GM11168 (cell line): ENCODE data around the gene PSMD11.

Experiments
- in situ Hi-C: fragments of 300-500 bp; cut with MboI; formaldehyde crosslinking; loops from one replicate; pipeline ENCODE4 v1.12.0; 2022; ENCODE audit warnings: low sequenced_read_pairs; ENCODE audit not compliant: unreplicated experiment

PSMD11 gene

DNA sequence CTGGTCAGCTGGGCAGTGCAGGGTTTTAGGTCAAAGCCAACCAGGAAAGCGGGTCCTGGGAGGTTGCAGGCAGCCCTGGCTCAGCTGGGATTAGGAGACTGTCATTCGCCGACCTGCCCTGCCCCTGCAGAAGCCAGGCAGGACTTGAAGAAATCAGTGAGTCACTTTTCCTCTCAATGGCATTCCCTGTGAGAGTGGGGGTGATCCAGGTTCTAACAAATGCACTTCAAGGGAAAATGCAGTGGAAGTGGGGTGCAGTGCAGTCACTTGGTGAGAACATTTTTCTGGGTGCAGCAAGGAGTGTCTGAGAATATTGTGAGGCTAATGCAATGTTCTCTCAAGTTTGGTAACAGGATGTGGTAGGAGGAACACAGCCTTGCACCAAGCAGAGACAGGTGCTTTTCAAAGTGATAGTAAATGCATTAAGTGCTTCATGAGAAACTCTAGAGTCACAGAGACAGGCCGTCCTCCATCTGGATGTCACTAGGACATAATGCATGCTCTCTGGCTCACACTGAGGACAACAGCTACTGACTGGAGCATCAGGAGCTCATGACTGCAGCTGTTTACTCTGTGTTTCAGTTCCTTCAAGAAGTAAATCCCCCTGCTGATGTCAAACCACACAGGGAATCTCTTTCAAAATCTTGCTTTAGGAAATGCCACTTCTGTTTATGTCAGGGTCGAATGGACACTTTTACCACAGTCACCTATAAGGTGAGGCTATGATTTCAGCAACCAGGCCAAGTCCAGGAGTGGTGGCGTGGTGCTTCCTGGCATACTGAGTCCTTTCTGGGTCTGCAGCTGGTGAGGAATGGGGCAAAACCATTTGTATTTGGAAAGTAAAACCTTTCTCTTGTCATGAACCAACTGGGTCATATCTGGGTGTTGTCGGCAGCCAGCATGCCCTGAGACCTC lies 59.2 kb downstream of the PSMD11 start:
- in situ Hi-C loops, result no loop called here

DNA sequence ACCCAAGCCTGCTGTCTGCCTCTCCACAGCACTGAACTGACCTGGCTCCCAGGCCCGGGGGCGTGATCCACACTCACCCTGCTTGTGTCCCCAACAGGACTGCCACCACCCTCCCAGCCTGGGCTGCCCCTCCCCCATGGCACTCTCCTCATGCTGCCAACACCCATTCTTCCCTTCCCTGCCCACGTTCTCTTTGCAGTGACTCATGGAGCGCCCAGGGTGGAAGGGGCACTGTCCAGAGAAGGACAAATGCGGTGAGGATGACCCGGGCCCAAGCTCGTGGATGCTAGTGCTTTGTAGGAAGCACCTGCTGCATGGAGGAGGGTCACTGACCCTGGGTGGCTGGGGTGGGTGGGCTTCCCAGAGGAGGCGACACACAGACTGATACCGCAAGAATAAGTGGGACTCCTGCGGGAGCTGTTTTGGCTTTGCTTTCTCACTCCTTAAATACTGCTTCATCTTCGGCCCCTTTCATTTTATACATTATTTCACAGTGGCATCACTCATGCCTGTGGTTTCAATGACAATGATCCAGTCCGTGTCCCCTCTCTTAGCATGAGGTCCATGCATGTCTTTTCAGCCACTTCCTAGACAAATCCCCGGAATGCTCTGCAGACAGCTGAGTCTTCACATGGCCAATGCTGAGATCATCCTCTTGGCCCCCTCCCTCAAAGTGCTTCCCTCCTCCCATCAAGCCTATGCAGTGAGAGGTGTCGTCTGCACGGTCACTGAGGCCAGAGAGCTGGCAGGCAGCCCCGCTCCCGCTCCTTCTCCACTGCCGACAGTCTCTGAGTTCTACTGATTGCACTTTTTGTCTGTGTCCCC lies 60.1 kb downstream of the PSMD11 start:
- in situ Hi-C loops, result no loop called here

DNA sequence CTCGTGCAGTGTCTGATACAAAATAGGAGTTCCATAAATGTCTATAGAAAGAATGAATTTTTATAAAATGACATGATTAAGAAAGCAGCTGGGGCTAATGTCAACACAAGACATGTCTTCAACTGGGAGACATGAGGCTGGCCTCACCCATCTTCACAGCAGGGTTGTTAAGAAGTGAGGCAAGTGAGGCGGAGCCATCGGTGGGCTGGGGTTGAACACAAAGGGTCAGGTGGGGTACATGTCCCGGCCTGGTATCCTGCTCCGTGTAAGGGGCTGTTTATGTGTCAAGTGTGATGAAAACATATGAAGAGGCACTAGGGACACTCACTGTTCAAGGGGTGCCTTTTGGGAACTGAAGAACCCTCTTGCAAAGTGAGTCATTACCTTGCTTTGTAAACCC lies 64.6 kb downstream of the PSMD11 start:
- in situ Hi-C loops, result no loop called here

DNA sequence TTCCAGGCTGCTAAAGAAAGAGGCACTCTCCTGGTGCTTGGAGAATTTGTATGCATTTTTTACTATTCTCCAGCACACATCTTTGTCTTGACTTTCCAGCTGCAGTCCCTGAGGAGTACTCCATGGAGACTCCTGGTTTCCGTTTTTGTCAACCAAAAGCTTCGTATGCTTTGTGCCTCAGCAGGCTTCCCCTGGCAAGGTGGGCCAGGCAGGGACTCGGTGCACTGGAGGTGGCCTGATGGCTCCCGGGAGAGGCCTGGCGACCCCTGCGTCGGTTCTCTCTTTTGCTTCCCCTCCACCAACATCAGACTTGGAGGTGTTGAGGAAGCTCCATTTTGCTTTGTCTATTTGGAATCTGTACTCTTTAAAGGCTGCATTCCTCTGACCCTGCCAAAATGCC lies 66.2 kb downstream of the PSMD11 start:
- in situ Hi-C loops, result no loop called here

DNA sequence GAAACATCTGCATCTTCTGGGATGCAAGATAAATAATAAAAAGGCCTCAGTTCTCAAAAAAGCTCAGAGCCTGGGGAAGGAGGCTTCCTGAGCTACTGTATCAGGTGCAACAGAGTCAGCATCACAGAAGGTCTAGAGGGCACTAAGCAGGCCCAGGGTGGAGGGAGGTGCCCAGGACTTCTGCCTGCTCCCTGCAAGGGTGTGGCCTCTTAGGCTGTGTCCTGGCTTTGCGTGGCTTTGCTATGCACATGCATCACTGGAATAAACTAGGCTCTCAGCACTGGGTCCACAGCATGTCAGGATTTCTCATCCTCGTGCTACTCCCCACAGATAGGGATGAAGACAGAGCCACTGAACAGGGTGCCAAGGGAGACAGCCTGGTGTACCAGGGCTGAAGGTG lies 68.0 kb downstream of the PSMD11 start:
- in situ Hi-C loops, result no loop called here

DNA sequence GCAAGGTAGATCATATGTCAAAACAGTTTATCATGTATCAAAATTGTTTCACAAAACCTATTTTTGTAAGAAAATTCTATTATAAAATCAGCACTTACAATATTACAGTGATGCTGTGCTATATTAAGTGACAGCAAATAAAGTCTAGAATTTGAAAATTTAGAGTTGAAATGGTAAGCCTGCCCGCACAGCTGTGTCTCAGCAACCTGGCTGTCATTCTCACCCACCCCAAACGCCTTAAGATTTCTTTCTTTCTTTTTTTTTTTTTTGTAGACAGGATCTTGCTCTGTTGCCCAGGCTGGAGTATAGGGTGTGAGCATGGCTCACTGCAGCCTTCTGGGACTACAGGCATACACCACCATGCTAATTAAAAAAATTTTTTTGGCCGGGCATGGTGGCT lies 69.3 kb downstream of the PSMD11 start:
- in situ Hi-C loops, result no loop called here

DNA sequence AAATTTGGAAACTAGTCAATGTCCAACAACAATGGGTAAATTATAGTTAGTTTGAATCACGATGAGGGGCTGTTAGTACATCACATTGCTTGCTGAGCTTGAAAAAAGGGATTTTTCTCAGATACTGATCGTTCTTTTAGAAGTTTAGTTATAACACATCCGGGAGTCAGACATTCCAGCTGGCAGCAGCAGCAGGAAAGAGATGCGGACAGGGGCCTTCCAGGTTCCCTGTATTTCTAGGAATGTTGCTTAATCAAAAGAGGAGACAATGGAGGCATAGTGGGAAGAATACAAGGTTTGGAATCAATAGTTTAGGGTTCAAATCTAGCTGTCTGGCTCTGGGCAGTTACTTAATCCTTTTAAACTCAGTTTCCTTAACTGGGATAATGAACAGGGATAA lies 70.3 kb downstream of the PSMD11 start:
- in situ Hi-C loops, result no loop called here

DNA sequence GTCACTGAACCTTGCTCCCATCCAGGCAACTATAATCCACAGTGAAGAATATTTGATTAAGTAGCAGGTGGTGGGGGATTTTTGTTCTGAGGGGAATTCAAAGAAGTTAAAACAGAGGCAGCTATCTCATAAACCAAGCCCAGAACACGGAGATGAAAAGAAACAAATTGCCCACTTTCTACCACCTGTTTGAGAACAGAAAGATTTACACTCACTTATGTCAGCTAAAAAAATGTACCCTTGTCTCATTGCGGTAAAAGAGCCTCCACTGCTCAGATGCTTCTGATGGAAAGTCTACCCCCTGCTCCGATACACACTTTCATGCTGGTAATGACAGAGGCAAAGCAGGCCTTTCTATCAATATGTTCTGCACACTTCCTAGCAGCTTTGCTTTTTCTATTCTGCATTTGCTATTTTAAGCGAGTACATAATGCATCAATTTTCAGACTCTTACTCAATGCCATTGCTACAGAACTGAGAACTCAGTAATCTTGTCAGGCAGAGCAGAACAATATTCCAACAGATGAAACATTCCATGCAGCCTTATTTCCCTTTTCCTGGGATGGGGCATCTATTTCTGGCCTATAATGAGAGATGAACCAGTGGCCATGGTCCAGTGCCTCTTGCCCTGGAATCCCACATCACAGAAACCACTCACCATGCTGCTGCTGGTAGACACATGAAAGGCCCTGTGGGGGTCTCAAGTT lies 71.5 kb downstream of the PSMD11 start:
- in situ Hi-C loops, result no loop called here

DNA sequence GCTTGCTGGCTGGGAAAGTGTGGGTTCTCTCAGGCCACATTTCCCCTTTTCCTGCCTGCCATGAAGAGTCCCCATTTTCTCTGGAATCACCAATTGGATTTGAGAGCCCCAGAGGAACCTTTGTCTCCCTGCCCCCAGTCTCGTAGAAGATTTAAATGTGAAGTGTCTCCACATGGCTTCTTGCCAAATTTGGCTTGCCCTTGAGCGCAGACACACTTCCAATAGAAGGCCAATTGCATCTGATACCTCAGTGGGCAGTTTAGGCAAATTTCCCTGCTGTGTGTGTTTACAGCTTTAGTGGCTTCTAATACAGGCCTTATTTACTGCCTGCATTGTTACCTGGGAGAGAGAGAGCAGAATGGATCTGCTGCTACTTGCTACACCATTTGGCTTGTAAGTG lies 72.1 kb downstream of the PSMD11 start:
- in situ Hi-C loops, result no loop called here

DNA sequence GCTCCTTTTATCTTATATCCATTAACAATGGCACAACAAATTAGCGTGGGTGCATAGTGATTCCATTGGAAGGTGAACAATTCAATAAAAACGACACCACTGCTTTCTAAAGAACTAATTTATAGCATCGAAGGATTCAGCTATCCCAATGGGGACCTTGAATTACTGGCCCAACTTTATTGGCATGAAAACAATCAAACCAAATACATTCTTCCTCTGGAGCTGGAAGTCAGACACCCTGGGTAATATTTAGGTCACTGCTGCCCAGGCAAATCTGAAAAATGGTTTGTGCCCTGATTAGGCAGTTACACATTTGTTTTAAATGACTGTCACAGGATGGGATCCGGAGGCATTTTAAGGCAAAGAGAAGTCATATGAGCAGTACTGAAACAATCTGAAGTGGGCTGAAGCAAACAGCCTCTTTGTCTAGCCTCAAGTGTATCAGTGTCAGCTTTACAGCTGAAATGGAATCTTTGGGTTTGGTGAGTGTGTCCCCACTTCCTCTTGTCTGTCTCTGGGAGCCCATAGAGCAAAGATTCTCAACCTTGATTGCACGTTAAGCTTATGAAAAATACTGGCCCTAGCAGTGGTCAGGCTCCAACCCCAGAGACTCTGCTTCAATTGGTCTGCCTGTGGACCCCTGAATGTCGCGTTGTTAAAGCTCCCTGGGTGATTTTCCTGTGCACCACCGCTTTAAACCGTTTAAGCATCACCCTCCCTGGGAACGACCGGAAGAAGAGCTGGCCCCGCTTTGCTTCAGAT lies 72.8 kb downstream of the PSMD11 start:
- in situ Hi-C loops, result no loop called here

DNA sequence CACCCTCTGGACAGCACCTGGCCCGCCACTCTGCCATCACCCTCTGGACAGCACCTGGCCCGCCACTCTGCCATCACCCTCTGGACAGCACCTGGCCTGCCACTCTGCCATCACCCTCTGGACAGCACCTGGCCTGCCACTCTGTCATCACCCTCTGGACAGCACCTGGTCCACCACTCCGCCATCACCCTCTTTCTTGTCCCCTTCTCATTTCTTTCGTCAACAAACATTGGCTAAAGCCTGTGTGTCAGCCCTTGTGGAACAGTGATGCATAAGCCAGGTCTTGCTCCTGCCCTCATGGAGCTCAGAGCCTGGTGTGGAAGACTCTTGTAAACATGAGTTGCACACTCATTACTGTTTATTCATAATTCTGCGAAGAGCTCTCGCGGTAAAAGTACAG lies 73.7 kb downstream of the PSMD11 start:
- in situ Hi-C loops, result no loop called here

DNA sequence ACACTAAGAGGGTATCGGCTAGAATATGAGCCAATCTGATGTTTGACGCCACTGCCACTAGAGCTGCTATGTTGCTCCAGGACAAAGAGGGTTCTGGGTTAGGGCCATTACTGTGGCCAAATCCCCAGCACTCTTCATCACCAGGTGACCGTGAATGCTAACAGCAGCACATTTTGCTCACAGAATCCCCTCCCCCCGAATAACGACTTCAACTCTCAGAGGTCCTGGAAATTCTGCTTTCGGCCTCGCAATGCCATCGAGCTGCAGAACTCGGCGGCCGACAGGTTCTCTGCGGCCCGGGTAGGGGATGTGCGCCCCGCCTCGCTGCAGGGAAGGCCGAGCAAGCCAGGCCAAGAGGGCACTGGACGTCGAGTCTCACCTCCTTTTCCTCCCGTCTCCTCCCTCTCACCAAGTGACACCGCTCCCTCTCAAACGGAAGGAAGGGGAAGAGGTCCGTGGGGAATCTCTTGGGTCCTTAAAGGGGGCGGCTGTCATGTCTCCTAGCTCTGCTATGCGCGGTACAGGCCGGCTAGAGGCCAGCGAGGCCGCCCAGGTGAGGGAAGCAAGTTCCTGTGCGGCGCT lies 74.4 kb downstream of the PSMD11 start:
- in situ Hi-C loops, result no loop called here

DNA sequence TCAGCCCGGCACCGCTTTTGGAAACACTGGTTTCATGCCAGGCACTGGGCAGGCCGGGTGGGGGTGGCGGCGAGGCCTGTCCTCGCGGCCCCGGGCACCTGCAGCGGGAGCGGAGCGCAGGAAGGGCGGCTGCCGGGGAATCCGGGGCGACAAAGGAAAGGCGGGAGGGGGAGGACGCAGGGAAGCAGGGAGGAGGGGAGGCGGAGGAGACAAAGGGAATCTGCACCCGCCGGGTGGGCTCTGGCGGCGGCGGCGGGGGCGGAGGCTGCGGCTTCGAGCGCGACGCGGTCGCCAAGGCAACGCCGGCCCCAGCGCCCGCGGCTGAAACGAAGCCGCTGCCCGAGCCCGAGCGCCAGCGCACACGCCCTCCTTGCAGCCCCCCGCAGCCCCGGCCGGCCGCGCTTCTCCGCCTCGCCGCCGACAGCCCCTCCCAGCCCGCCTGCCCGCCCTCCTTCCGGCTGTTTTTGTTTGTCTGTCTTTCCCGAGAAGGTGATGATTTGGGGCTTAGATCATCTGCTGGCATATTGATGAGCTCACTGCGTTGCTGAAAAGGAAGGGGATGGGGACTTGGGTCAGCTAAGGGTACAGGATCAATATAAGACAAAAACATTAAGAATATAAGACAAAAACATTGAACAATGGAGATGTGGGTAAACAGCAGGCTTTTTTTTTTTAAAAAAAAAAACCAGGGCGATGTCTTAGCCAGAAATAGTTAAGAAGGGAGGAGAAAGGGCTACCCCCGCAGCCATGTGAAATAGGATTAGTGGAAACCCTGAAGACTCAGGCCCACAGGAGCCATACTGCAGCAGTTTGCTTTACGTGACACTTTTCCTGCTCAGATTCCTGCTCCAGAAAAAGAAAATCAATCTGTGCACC lies 75.2 kb downstream of the PSMD11 start:
- in situ Hi-C loops, result no loop called here

DNA sequence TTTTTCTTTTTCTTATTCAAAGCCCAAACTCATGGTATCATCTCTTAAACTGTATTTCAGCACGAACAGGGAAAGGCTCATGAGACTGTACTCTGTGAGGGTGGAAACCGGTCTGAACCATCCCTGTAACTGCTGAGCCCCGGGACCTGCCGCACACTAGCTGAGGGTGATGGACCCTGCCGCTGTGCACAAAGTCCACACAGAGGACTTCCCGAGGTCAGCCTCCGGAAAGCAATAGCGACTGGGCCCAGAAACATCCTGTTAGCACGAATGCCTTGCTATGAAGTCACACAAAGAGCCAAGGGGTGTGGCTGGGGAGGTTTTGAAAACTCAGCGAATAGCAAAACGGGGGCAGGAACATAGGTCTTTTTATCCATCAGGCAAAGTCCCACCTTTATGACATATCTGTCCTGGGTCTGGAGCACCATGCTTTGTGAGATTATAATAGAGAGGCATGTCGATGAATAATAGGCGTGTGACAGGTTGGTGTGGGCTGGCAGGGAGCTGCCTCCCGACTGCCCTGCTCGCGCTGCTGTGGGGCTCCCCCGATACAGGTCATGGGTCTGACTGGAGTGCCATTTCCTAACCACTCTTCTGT lies 75.9 kb downstream of the PSMD11 start:
- in situ Hi-C loops, result no loop called here

DNA sequence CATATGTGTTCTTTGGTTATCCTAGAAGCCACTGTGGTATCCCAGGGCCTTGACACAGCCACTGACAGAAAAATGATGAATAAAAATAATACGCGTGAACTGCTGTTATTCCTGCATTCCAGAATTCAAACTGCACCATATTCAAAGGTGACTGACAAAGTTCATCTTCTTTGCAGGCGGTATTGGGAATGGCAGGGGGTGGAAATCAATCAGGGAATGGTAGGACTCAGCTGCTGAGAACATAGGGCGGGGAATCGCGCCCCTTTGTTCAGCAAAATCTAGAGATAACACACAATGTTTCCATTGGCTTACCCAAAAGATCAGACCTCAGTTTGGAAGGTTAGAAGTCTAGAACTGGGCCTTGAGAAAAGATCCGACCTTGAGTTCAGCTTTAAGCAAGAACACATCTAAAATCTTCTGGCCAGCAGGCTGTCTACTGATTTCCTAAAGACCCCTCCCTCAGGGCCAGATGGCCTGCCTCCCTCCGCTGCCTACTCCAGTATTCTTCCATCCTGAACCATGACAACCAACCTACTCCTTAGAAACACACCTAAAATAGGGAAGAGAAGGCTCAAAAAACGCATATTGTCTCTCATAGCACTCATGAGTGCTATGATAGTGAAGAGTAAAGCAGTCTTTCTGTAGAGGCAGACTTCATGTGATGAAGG lies 76.6 kb downstream of the PSMD11 start:
- in situ Hi-C loops, result no loop called here

DNA sequence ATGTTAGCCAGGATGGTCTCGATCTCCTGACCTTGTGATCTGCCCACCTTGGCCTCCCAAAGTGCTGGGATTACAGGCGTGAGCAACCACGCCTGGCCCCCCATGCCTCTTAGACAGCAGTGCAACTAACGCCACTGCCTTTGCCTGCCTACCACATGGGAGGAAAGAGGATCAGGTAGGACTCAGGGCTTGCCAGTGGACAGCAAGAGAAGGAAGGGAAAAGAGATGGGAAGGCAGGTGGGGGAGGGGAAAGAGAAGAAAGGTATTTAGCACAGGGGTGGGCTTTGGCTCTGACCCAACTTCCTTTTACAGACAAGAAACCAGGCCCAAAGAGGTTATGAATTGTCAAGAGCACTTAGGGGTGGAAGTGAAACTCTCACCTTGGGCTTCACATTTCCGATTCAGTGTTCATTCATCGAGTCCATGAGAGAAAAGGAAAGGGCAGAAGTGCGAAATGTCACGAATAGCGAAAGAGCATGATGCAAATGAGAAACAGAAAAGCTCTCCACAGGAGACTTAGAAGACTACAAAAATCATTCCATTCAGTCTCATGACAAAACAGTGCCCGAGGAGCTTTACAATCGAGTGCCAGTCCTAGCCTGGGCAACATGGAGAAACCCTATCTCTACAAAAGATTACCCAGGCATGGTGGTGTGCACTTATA lies 78.8 kb downstream of the PSMD11 start:
- in situ Hi-C loops, result no loop called here

DNA sequence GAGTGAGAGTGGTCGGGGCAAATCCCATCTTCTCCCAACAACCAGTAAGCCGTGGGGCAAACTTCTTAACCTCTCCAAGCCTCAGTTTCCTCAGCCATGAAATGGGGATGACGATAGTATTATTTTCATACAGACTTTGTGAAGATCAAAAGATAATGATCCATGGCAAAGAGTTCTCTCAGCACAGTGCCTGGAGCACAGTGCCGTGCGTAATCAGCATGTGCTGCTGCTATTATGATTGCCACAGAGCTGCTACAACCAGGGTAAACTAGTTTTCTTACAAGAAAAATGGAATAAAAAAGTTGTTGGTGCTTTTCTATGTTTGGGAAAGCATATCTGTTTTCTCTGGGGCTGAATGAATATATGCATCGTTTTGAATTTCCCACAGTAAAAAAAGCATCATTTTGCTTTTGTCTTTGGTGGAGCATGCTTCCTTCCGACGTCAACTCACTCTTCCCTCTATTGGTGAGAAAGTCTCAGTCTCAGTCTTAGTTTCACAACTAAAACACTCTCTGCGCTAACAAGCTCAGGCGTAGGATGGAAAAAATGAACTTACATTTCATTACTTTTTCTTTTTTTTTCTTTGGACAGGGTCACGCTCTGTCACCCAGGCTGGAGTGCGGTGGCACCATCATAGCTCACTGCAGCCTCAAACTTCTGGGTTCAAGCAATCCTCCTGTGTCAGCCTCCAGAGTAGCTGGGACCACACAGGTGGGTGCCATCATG lies 79.7 kb downstream of the PSMD11 start:
- in situ Hi-C loops, result no loop called here
